Measurements from ENCODE around the gene TMEM41B. TPM values are rescaled to one million over a fixed set of nuclear protein-coding genes. Genes with fewer than 3 reads are reported as not detected.

TMEM41B gene
- polyA plus RNA-seq, 3 donors = 5.5 to 11.3 (median 5.9) TPM

GRCh38 chr11:9293646-9294045 lies 20.7 kb downstream of the TMEM41B start:
- Mint-ChIP-seq H3K4me3 (no peak overlapping the region), H3K4me1 (peaks cover 6% of the 10 kb centered on the region), H3K9me3 (no peaks in the 10 kb centered on the region), H3K36me3 (peaks cover 14 to 47% of the 10 kb centered on the region in 2 donors), H3K27ac (no peak overlapping the region), H3K27me3 (ENCODE audit: low read depth in 3 of 3) (no peaks in the 10 kb centered on the region)
- 90% methylated on average over 2 of the region's 7 CpGs for WGBS (ENCODE audit: insufficient coverage)
- Histone ChIP-seq H3K9ac (ENCODE audit: insufficient read depth, low read length, poor library complexity, severe bottlenecking) (no peak overlapping the region), H3K79me2 (ENCODE audit: insufficient read depth, low read length) (no peaks in the 10 kb centered on the region), H3K4me2 (replicated peaks; ENCODE audit: extremely low read depth, low read length, poor library complexity, severe bottlenecking) (no peak overlapping the region), H3K9me3 (replicated peaks in 1 of 2; ENCODE audit: control insufficient read depth in 1 of 2, insufficient read depth in 1 of 2, low read length in 2 of 2) (no peaks in the 10 kb centered on the region), H2AFZ (ENCODE audit: insufficient read depth, low read depth, low read length, poor library complexity, severe bottlenecking) (no peak overlapping the region), H3K27me3 (ENCODE audit: control insufficient read depth in 2 of 2, insufficient read depth in 2 of 2, low read length in 2 of 2) (no peaks in the 10 kb centered on the region), H3K36me3 (replicated peaks in 1 of 2; ENCODE audit: control insufficient read depth in 1 of 2, insufficient read depth in 2 of 2, low read length in 2 of 2) (peaks cover 0 to 33% of the 10 kb centered on the region in 2 donors), H3K4me3 (replicated peaks in 1 of 3; ENCODE audit: low read depth in 2 of 3, low read length in 3 of 3) (no peak overlapping the region), H3K4me1 (ENCODE audit: control insufficient read depth in 1 of 2, insufficient read depth in 2 of 2, low read length in 2 of 2) (no peaks in the 10 kb centered on the region), H4K20me1 (ENCODE audit: insufficient read depth, low read length) (no peaks in the 10 kb centered on the region), H3K27ac (ENCODE audit: low read depth in 1 of 2, low read length in 2 of 2) (no peak overlapping the region)
- TF ChIP-seq CTCF (IDR thresholded peaks at IDR 0.05) = no peak
- DNase-seq = no peak
- intact Hi-C loops (cut with micrococcal nuclease) = no loop called here

- no peak overlapping the region for H3K27ac Mint-ChIP-seq
- no peak for TF ChIP-seq CTCF (IDR thresholded peaks at IDR 0.05)
- 98% methylated on average over 9 of the region's 14 CpGs for WGBS (ENCODE audit: insufficient coverage)
- Histone ChIP-seq H3K9me3 (replicated peaks in 1 of 2; ENCODE audit: control insufficient read depth in 1 of 2, insufficient read depth in 1 of 2, low read length in 2 of 2) (no peaks in the 10 kb centered on the region), H4K20me1 (ENCODE audit: insufficient read depth, low read length) (no peaks in the 10 kb centered on the region), H3K79me2 (ENCODE audit: insufficient read depth, low read length) (no peaks in the 10 kb centered on the region), H3K4me3 (replicated peaks in 1 of 3; ENCODE audit: low read depth in 2 of 3, low read length in 3 of 3) (no peak overlapping the region), H3K27me3 (ENCODE audit: control insufficient read depth in 2 of 2, insufficient read depth in 2 of 2, low read length in 2 of 2) (no peaks in the 10 kb centered on the region), H3K4me1 (ENCODE audit: control insufficient read depth in 1 of 2, insufficient read depth in 2 of 2, low read length in 2 of 2) (no peaks in the 10 kb centered on the region), H3K27ac (ENCODE audit: low read depth in 1 of 2, low read length in 2 of 2) (no peak overlapping the region), H3K4me2 (replicated peaks; ENCODE audit: extremely low read depth, low read length, poor library complexity, severe bottlenecking) (no peak overlapping the region), H3K36me3 (replicated peaks in 1 of 2; ENCODE audit: control insufficient read depth in 1 of 2, insufficient read depth in 2 of 2, low read length in 2 of 2) (peaks cover 4 to 33% of the 10 kb centered on the region in 2 donors), H3K9ac (ENCODE audit: insufficient read depth, low read length, poor library complexity, severe bottlenecking) (no peak overlapping the region), H2AFZ (ENCODE audit: insufficient read depth, low read depth, low read length, poor library complexity, severe bottlenecking) (no peak overlapping the region)
- H3K36me3 Mint-ChIP-seq = peaks cover 29 to 39% of the 10 kb centered on the region in 2 donors
- DNase-seq = no peak
- no peak overlapping the region for H3K4me3 Mint-ChIP-seq
- peaks cover 0 to 1% (median 0%) of the 10 kb centered on the region in 3 donors for H3K27me3 Mint-ChIP-seq (ENCODE audit: low read depth in 3 of 3)
- no peaks in the 10 kb centered on the region for H3K9me3 Mint-ChIP-seq
- intact Hi-C loops (cut with micrococcal nuclease) = no loop called here
- peaks cover 6% of the 10 kb centered on the region for H3K4me1 Mint-ChIP-seq
These were observed 28.4 kb downstream of the TMEM41B start for GRCh38 chr11:9285850-9286587.
